NCI-H2107 (cell line): ENCODE data around the gene FADS3.

Experiments
- DNase-seq: peaks from one replicate; lab custom pipeline; 2025; lab: John Stamatoyannopoulos, UW

The FADS3 gene

DNA sequence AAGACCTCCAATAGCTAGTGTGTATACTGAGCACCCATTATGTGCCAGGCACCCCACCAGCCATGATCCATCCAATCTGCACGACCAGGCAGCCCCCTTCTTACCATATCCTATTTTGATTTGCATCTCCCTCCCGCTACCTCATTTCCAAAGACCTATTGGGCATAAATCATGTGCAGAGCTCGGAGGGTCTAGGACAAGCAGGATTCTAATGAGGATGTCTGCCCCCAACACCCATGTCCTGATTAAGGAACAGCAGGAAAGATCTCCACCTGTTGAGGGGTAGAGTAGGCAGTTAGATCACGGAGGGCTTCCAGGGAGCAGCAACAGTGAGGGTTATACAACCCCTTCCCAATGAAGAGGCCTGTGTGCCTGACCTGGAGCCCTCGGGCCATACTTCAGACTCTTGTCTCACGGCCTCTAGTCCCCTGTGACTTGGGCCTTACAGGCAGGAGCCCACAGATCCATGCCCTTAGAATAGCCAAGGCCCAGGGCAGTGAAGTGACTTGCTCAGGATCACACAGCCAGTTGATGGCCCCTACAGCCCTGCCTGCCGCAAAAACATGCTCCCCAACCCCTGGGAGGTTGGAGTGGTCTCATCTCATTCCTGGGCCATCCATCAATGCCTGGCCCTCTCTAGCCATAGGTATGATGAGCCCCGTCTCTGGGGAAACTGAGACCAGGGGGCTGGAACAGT, 22.5 kb upstream of the FADS3 start:
- DNase-seq = no peak

DNA sequence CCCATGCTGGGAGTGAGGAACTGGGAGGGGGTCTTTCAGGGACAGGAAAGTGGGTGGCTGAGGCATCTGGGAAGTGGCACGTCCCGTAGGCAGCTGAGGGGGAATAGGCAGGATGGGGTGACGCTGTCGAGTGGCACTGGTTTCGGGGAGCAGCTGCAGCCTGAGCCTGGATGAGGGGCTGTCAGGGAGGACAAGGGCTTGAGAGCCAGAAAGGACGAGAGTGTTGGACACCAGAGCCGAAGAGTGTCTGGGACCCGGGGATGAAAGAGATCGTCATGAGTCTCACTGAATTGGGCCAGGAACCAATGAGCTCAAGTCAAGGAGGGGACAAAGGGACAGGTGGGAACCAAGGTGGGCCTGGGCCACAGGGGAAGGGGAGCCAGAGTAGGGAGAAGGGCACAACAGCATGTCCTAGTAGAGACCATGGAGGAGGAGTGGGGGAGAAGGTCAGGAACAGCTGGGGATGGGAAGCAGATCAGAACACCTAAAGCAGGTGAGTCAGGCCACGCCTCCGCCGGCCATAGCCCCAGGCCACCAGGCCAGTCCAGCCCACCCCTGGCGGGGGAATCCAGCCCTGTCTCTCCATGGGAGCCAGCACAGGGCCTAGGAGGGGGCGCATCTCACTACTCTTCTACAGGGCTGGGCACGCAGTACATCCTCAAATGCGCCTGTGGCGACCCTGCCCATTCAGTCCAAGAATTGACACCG, 21.8 kb upstream of the FADS3 start:
- no peak for DNase-seq

DNA sequence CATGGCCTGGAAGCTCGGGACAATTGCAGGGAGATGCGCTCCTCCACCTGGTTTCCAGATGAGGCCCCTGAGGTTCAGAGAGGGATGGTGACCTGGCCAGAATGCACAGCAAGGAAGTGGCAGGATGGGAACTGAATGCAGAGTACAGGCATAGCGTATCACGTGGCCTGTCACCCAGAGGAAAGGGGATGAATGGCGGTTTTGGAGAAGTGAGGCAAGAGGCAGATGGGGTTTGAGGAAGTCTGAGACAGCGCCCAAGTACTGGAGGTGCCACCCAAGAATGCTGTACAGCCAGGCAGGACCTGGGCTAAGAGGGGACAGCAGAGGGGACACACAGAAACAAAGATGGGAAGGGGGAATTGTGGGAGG, 21.2 kb upstream of the FADS3 start:
- no peak for DNase-seq

DNA sequence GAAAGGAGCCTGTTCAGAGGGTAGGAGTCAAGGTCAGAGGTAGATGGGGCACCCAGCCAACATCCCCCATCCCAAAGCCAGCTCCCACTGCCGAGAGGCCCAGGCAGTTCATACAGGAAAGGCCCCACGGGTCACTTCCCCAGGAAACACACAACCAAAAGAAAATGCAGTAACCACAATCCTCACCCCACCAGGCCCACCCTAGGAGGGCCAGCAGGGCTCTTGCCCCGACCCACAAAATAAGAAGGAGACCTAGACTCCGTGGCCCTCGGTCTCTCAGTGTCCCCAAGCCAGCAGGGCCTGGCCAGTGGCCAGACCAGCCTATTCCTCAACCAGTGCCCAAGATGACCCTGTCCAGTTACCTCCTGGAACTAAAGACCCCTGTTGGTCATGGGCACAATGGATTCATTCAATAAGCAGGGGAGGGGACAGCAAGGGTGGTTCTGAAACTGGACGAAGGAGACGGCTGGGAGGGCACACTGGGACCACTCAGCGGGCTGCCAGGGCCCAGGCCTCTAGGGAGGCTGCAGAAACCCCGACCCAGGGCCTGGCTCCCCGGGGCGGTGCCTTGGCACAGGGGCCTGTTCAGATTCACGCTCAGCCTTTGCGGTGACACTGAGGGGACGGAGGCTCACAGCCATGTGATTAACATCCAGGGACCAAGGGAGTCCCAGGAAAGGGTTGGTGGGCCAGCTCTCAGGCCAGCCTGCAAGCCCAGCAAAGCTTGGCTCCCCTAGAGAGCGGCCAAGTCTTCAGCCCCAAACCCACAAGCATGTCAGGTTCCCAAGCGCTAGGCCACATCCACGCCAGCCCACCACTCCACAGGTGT, 20.6 kb upstream of the FADS3 start:
- DNase-seq = no peak

DNA sequence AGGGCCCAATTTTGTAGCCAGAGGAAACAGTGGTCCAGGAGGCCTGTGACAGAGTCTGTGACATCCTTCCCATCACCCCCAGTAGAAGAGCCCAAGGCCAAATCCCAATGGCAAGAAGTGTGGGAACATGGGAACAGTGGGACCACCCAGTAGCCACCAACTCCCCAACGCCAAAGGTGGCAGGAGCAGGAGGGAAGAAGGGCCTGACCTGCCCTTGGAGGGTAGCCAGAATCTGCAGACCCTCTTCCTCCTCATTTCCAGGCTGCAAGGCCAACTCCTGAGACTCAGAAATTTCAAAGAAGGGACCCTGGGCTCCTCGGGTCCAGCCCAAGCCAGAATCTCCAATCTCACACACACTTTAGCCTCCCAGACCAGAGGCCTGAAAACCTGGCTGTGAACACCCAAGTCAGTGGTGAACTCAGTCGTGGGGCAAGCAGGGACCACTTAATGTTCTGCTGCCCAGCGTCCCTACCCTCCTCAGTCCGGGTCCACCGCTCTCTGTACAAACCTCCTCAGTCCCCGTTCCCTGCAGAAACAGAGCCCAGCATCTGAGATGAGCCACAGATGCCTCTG, 19.9 kb upstream of the FADS3 start:
- DNase-seq = no peak

DNA sequence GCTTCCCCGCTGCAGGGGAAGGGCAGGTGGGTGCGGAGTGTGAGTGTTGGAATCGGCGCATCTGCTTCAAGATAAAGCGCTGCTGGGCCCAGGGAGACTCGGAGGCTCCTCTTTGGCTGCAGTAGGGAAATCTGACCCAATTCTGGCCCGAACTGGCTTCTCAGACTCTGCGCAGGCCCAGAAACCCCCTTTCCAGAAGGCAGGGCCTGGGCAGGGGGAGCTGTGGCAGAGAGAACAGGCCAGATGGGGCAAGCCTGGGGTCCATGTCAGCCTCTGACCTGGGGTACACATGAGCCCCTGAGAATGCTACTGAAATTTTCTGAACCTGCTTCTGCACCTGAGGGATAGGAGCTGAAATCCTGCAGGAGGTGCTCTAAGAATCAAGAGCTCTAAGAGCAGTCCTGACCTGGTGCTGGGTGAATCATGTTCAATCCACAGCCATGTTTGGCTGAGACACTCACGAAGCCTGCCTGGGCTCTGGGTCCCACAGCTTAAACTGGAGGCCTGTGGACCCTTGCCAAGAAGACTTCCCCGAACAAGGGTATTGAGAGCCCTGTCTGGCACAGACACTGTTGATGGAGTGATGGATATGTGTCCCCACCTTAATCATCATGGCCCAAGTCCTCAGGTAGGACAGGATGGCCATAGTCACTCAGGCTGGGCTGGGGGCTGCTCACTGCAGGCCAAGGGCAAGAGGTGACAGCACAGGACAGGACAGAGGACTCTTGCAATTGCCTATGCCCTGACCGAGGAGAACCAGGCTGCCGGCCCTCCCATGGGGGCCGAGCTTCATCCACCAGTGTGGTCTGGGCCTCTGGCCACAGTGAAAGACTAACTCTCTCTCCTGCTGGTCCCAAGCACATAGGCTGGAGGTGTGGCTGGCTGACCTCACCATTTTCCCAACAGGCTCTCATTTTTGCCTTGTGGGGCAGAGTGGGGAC, 19.1 kb upstream of the FADS3 start:
- no peak for DNase-seq

DNA sequence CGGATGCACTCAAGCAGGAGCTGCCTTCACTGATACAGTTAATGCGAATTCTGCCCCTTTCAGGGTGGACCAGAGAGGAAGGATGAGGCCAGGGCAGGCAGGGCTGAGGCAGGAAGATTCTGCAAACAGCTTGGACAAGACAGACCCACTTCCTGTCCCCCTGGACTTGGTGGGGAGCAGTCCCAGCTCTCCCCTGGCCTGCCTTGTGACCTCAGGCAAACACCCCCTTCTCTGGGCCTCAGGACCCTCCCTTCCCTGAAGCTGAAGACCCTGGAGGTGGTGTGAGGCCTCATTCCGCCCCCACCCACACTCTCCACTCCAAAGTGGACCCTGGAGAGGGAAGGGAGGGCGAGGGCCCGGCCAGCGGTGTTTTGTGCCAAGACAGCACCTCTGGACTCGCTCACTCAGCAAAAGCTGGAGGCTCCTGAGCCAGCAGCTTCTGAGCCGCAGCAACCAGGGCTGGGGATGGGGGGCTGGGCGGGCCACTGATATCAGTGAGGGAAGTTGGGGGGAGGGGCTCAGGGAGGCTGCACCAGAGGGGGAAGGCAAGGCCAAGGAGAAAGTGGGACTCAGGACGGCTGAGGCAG, 17.5 kb upstream of the FADS3 start:
- no peak for DNase-seq

DNA sequence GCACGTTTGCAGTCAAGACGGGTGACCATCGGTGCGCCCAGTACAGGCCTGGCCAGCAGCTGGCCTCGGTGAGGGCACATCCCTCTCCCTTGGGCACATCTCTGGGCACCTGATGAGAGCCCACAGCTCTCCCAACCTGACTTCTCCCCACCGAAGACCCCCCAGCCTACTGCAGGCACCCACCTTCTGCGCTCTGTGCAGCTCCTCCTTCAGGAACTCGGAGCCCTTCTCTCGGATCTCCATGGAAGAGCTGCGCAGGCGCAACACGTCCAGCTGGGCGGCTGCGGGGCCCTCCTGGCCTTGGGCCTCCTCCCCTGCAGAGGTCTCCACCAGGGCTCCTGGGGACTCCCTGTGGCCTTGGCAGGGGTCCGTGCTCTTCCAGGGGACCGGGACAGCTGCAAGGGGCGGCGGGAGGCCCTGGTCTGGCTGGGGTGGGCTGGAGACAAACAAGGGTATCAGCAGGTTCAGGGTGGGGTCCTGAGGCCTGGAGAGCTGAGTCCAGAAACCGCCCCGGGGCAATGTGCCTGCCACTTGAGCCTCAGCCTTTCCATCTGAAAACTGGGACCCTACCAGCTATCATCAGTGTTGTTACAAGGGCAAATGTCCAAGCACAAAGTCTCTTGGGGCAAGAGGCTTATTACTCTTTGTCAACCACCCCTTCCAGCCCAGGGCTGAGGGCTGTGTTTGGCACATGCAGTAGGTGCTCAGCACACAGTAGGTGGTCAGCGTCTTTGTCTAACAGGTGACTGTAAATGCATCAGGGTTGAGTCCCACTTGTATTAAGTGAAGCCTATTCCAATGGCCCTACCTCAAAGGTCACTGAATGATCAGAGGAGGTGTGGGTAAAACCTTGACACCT, 16.8 kb upstream of the FADS3 start:
- no peak for DNase-seq

DNA sequence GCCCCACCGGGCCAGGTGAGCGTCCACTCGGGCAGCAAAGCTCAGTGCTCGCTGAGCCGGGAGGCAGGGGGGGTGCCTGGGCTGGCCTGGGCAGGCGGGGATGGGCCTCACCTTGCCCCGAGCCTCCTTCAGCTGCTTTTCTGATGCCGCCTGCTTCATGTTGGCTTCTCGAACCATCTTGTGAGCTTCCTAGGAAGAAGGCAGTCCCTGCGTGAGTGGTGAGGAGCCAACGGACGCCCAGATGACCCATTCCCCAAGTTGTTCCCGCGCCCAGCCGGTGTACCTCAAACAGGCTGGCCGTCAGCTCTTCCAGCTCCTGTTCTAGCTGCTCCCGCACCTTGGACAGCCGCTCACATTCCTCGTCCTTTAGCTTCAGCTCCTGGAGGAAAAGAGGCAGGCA, 15.9 kb upstream of the FADS3 start:
- no peak for DNase-seq

DNA sequence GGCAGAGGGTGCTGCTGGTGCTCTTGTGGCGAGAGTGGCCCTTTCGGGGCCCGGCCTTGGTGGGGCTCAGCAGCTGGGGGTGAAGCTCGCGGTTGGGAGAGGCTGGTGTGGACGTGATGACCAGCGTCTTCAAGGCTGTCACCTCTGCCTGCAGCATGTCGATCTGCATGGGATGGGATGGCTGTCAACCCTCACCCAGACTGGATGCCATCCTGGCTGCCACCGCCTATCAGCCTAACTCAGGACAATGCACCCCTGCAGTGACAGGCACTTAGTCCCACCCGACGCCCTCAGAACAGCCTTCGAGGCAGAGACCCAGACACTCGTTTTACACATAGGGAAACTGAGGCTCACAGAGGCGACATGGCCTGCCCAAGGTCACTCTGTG, 15.2 kb upstream of the FADS3 start:
- DNase-seq = no peak

DNA sequence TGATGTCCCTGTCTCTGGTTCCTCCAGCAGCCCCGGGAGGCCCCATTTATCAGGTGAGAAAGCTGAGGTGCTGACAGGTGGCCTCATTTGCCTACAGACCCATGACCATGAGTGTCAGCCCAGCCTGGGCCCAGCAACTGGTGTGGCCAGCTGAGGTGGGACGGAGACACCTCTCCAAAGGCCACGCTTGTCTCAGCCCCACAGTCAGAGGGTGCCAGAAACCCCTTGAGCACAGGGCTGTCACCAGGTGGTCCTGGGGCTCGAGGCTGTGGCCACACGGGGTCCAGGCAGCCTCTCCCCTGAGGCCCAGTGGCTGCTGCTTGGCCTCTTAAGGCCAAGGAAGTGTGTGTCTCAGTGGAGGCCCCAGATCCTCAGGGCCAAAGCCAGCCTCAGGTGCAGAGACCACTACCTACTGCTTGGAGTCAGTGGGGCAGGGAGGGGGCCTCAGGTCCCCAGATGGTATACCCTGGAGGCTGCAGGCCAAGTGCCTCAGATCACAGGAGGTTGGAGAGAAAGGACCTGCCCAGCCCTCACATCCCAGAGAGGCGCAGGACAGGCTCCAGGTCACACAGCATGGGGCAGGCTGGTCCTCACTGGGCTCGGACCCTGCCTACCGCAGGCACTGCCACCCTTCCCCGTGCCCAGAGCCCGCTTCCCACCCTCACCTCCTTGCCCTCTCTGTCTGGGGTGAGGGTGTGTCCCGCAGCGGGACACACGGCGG, 14.6 kb upstream of the FADS3 start:
- no peak for DNase-seq

DNA sequence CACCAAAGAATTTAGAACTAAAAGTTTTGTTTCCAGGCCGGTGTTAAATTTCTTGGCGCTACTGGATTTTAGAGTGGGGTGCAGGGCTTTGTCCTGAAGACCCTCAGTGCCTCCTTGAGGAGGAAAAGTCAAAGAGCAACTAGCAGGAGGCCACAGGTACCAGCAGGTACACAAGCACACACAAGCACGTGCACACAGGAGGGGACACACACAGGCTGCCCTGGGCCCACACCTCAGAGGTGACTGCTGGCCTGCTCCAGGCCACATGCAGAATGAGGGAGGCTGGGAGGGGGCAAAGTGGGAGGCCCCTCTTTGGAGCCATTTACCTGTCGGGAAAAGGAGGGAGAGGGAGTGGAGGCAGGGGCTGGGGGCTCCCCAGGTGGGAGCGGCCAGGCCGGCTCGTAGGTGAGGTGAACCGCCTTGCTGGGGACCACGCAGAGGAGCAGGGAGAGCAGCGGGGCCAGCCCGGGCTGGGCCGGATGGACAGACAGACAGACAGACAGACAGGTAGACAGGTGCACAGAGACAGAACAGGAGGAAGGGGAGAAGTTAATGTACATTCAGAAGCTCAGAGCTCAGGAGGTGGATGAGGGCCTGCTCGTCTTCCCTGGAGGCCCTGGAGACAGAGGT, 13.8 kb upstream of the FADS3 start:
- DNase-seq = no peak

DNA sequence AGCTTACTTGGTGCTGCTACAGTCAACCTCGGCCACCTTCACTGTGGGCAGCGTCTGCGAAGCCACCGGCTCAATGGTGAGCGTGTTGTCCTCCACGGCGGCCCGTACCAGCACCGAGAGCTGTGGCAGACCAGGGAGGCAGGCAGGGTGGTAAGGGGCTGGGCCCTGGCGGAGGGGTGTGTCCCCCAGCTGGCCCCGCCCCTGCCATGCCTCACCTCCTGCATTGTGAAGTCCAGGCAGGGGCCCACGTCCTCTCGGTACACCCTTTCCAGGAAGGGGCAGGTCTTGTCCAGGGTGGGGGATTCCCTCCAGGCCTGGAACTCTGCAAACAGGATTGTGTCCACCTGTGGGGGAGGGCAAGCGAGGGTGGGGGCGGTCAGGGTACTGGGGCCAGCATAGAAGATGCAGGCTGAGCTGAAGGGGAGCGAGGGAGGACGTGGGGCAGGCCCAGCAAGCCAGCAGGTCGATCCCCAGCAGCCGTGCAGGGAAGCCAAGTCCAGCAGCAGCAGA, 13.2 kb upstream of the FADS3 start:
- DNase-seq = no peak

DNA sequence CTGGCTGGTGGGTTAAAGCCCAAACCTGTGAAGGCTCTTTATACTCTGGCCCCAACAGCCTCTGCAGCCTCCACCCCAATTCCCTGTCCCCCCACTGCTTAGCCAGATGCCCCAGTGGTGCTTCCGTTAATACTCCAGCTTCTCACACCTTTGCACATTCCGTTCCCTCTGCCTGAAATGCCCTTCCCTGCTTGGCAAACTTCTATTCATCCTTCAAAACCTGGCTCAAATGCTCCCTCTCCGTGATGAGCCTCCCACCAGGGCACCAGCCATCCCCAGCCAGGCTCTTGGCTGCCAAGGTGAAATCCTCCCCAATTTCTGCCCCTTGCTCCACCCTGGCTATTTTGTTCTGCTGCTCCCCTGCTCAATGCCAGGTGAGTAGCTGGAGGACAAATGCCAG, 12.5 kb upstream of the FADS3 start:
- no peak for DNase-seq

DNA sequence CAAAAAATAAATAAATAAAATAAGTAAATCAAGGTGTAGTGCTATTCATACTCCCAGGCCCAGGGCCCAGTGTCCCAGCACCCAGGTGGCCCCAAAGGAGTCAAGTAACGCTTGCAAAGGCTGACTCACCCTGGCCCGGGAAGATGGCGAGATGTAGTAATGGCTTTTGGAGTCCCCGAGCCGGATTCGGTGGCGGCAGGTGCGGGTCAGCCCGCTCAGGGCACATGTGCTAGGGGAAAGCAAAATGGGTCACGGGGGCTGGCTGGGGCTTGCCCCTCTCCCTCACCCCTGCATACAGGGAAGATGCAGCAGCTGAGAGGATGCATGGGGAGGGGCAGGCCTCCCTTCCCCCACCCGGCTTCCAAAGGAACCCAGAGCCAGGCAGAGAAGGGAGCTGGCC, 11.0 kb upstream of the FADS3 start:
- DNase-seq = no peak

DNA sequence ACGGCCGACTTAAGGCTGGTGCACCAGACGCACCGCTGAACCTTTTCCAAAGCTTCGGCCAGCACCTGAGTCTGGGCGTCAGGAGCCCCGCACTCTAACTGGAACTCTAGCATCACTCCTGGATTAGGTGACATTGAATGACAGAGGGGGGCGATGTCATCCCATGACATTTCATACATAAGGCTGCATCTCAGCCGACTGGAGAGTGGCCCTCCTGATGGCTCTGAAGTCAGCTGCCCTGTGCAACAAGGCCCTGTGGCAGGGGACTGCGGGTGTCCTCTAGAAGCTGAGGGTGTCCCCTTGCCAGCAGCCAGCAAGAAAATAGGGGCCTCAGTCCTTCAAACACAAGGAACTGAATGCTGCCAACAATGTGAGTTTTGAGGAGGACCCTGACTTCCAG, 10.1 kb upstream of the FADS3 start:
- DNase-seq = no peak

DNA sequence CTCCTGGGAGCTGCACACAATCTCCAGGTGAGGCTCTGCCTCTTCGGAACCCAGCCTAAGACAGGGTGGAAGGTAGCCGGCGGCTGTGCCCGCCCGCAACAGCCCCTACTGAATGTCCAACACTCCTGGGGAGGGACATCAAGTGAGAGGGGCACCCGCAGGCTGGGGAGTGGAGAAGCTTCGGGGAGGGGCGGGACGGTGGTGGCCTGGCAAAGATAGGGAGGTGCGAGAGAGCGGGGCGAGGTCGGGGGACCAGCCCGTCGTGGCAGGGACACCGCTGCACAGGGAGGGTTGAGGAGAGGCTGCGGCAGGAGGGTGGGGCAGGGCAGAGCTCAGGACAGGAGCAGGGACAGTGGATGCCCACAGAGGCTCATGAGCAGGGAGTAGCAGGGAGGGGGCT, 8.9 kb upstream of the FADS3 start:
- DNase-seq = no peak

DNA sequence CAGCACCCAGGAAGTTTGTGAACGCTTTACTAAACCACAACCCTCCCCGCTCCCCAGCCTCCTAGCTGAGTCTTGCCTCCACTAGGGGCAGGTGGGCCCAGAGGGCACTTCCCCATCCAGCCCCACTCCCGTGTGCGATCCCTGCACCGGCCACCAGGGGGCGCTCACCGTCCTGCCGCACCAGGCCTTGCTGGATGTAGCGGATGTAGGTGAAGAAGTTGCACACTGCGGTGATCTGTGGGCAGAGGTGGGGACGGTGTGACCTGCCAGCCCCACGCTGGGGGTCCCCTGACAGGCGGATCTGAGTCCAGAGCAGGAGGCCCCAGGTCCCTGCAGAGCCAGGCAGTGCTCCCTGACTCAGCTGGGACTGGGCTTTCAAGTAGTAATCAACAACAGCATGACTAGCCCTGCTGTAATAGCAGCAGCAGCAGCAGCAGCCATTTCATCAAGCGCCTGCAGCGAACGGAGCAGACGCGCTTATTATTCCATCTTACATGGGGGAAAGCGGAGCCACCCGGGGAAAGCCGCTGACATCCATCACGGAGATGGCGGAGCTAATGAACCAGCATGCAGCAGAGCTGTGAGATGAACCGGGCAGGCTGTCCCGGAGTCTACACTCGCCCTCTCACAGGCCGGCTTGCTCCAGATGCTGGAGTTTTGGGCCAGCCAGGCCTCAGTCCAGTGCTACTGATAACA, 7.9 kb upstream of the FADS3 start:
- peak; percentile 78 for DNase-seq

DNA sequence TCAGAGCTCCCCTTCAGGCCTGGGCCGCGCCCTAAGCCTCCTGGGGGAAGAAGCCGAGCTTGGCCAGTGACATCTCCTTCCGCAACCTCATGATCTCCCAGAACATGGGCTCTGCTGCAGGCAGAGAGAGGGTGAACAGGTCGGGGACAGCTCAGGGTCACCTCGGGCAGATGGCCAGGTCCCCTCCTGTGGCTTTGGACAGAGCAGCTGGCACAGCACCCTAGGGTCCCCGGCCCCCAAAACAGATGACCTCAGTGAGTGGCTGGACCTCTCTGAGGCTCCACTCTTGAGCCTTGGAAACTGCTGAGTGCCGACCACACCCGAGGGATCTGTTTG, 6.9 kb upstream of the FADS3 start:
- no peak for DNase-seq
